NCI-H2196 (cell line): ENCODE results near the gene MOV10L1.
A peak's percentile ranks its signal among the peaks of the same experiment; 100 is the strongest.

ENCODE experiments used
- DNase-seq: peaks from one replicate; lab custom pipeline; 2025; ENCODE audit not compliant: unreplicated experiment; lab: John Stamatoyannopoulos, UW

The MOV10L1 gene

DNA sequence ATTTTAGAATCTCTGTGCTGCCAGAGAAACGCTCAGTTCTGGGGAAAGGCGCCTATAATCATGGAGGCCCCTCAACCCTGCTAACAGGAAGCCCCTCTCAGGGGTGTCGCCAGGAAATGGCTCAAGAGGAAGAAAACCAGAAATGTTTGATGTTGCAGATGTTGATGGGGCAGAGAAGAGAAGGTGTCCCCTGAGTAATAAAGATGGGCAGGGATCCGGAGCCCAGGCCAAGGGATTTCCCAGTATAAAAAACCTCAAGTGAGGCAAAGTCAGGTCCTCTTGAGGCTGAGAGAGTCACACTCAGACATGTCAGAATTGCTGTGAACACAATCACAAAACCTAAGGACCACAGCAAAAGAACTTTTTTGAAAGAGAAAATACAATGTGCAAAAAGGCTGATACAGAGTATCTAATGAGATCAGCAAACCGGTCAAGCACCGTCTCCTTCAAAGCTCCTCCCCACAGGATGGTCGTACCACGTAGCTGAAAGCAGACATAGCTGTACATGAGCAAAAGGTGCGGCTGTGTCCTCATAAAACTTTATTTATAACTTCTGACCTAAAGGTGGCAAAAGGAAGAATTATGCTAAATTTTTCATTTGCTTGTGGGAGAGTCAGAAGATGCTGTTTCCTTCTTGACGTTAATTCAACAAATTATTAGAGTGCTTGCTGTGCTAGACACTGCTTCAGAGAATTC lies 12.2 kb downstream of the MOV10L1 start:
- DNase-seq: no peak

GRCh38 chr22:50102946-50103345 lies 13.1 kb downstream of the MOV10L1 start:
- DNase-seq: peak; percentile 44

DNA sequence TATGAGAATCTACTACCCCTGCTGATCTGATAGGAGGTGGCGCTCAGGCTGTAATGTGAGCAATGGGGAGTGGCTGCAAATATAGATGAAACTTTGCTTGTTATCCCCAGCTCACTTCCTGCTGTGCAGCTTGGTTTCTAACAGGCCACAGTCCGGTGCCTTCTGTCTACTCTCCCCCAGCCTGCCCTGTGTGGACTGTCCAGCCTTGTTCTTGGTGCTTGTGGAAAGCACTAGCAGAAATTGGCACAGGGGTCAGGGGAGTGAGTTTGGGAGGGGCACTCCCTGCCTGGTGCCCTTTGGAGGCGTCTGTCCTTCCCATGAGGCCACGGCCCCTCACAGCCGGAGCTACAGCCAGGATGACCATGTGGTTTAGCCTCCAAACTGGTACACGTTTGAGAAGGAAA lies 14.3 kb downstream of the MOV10L1 start:
- no peak for DNase-seq

DNA sequence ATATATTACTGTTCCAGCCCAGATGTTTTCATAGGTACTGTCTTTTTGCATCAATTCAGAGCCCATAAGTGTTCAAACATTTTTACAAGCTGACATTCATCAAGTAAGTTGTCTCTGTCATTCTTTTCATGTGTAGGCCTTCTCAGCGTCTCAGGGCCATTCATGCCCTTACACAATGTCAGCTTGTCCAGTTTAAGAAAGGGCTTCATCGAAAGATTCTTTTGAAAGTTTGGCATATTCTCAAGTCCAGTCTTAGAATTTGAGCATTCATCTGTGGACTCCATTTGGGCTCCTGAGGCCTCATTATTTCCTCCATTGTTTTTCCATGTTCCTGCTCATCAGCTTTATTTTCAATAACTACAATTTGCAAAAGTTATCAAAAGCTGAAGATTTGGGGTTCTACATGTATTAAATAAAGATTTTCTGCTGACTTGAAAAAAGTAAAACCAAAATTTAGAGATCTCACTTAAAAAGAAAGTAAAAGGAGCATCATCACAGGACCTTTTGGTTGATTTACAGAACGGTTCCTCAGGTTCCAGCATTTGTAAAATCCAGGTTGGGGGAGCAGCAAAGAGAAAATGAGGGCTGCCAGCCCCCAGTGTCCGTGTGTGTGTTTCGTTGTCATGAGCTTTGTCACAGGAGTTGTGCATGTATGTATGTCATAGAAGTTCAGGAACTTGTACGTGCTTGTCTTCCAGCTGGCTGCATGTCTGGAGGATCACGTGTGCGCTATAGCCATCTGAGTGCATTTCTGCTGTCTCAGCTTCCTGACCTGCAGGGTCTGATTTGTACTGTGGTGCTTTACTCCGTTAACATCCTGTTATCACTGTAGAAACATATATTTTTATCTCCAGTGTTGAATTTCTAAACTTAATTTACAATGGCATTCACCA lies 15.6 kb downstream of the MOV10L1 start:
- DNase-seq: no peak

DNA sequence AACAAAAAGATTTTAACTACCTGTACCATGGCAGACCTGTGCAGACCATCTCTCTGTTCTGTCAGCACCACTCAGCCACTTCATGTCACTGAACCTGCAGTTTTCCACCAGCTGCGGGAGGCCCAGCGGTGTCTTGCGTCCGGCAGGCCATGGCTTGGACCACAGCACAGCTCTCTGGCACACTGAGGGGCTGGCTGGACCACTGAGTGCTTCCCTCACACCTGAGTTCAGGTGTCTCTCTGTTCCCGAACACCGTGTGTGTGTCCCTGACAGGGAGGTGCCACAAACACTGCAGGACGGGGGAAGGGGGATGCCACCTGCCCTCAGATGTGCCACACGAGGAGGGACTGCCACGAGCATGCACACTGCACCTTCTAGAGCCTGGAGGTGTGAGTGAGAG lies 17.7 kb downstream of the MOV10L1 start:
- DNase-seq: no peak

DNA sequence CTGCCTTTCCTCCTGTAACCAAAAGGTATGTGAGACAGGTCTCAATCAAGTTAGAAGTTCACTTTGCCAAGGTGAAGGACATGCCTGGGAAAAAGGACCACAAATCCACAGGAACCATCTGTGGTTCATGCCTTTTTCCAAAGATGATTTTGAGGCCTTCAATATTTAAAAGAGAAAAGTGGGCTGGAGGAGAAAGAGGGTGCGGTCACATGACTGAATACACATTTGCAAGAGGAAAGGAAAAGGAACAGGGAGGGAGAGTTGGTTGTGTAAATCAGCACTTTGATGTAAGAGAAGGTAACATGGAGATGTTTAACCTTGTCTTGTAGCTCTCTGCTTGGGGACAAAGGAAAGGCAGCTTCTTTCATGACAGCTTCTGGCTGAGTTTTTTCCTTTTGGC lies 21.2 kb downstream of the MOV10L1 start:
- DNase-seq: no peak

DNA sequence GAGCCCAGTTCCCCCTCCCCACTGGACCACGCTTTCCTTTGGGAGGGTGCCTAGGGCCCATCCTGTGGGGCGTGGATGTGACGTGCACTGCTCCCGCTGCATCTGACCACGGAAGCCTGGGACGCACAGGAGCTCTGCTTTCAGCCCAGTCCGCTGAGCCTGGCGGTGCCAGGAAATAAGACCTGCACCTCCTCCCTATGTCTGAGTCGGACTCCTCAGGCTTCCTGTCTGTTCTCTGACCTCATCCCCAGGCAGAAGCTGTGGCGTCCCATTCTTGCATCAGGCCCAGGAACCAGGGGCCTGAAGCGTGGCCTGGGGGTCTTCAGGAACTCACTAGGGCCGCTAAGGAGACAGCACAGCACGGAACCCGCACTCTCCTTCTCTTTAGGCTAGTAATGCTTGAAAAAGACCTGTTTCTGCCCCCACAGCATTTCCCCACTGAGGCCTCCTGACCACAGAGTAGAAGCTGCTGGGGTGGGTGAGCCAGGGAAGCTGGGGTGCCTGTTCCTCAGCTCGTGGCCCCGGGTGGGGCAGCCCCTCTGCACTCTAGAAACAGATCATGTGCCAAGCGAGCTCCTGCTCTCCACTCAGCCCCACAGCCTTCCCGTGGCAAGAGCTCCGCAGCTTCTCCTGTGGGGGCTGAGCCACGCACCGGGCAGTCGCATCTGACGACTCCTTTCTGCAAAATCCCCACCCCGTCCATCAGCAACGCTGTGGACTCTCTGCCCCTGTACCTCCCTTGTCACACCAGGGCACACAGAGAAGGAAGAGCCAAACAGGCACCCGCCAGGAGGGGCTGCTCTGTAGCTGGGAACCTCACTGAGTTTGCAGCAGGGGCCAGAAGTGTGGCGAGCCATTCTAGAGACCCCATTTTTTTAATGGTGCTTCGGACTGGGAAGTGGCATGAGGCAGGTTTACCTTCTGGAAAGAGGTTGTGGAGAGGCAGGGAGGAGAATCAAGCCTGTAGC lies 22.6 kb downstream of the MOV10L1 start:
- no peak for DNase-seq

DNA sequence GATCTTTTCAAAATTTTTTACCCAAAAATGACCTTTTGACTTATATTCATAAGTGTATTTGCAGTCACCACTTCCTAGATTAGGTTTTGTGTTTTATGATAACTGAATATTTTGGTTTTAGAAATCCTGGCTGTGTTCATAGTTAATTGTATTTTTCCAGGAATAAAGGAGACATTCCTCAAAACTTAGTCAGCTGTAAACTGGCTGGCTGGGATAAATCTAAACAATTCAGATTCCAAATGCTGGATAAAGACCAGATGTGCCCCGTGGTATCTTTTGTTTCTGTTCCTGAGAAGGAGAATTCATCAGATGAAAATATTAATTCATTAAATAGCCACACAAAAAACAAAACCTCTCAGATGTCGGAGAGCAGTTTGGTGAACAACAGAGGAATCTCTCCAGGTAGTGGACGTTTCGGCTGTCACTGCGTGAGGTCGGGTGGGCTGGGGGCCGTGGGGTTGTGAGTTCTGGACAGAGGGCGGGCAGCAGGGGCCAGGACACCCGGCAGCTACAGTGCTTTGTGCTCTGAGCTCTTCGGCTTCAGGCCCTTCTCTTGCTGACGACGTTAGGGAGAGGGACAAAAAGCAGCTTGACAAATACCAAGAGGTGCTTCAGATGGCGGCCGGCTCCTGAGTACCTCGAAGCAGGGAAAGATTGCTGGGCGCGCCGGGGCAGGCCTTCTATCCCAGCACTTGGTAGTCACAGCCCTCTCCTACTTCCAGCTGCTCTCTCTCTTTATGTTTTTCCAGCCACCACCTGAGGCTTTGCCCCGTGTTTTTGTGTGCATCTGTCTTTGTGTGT lies 24.6 kb downstream of the MOV10L1 start:
- no peak for DNase-seq

DNA sequence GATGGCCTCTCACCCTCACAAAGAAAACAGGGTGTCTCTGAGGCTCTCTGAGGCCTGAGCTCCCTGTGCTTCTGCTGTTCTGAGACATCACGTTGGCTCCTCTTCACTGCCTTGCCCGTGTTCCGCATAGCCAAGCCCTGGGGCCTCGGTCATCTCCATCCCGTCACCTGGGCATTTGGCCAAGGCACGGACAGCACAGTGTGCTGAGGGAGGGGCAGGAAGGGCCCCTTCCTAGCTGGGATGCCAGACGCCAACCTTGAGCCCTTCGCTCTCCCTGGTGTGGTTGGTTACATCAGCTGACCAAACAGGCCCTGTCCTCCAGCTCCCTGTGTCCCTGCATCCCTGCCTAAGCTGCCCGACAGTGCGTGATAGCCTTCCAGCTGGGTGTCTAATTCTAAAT lies 25.9 kb downstream of the MOV10L1 start:
- DNase-seq: no peak

DNA sequence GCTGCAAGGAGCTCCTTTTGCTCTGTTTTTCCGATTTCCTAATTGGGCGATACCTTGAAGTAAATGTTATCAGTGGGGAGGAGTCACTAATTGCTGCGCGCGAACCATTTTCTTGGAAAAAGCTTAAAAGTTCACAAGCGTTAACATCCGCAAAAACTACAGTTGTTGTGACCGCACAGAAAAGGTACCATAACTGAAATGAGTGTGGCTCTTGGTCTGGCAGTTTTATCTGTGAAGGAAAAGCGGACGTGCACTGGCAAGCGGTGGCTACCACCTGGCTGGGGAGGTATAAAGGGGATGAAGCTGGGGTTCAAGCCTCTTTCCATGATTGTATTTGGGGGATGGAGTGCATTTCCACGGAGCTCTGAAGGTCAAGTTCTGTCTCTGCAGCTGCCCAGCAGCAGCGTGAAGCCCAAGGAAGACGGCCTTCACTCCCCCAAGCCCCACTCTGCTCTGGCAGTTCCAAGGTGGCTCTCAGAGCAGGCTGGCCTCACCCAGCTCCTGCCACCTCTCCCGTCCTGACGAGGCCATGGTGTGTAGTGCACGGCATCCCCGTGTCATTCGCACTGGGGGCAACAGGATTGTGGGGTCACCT lies 27.5 kb downstream of the MOV10L1 start:
- no peak for DNase-seq

DNA sequence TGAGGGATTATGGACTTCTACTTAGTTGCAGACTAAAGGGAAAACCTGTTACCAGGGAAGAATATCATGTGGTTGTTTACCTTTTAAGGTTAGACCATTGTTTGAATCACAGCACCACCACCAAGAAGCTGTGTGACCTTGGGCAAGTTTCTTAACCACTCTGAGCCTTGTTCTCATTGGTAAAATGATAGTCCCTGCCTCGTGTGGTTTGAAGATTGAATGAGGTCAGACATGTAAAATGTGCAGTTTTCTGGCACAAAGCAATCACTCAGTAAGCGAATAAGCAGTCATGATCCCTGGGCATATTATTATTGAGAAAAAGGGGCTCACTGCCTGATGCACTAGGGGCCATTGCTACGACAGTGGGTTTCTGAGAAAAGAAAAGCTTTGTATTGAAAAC lies 28.3 kb downstream of the MOV10L1 start:
- no peak for DNase-seq

- DNase-seq: no peak
Observed at GRCh38 chr22:50118557-50119168, 28.9 kb downstream of the MOV10L1 start.

DNA sequence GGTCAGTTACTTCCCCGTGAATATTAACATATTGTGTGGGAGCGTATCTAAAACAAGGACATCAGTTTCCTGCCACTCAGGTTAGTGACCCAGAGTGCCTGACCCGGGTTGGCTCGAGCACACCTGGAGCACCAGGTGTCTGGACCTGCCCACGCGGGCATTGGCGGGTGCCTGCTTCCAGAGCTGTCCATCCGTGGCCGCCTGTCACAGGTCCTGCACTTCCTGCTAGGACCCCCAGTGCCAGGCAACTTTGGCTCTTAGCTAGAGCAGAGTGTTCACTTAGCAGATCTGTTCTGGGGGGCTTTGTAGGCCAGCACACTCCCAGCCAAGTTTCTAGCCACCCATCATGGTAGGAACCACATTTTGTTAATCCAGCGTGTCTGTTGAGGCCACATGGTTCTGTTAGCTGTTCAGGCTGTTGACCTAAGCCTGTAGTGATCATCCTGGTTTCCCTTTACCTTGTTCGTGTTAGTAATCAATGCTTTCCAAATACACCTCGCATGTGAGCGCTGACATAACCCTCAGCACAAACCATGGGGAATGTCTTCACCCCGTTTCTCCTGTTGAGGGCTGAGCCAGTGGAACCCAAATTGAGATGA lies 29.5 kb downstream of the MOV10L1 start:
- no peak for DNase-seq

- no peak for DNase-seq
Observed at GRCh38 chr22:50119768-50120251, 30.0 kb downstream of the MOV10L1 start.

DNA sequence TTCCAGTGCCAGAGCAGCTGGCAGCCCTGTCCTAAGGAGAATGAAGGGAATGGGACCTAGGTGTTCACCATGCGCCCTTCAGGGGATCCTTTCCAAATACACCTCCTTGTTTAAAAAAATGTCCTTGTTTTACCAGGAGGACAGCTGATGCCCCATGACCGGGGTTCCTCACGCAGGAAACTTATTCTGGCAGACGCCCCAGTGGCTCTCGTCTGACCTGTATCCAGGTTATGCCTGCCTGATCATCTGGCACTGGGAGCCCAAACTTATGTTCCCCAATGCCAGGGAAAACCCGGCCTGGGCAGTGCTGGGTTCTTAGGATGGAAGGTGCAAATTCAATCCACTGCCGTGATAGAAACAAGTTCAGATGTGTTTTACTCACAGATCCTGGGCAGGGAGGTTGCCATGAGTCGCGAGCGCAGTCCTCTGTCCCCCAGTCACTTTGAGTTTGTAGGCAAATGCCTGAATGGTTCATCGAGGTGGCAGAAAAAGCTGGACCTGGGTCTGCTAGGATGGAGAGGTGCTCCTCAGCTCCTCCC lies 31.5 kb downstream of the MOV10L1 start:
- no peak for DNase-seq

GRCh38 chr22:50123119-50123518 lies 33.3 kb downstream of the MOV10L1 start:
- DNase-seq: no peak

DNA sequence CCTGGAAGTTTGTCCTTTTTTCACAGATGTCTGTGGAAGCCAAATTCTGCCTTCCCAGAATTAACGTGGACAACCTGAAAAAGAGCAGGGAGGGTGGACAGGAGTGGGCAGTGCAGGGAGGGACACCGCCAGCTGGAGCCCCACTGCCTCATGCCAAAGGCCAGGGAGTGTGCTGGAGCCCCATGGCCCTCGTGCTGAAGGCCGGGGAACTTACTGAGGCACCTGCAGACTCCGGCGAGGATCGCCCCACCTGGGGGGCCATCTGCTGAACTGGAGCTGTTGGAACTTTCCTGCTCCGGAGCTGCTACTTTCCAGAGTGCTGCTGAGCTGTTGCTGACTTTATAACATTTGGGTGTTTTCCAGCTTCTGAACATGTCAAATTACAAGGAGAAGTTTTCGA lies 35.2 kb downstream of the MOV10L1 start:
- no peak for DNase-seq

- DNase-seq: no peak
Observed at GRCh38 chr22:50129121-50129736, 39.4 kb downstream of the MOV10L1 start.
